ENCODE data around the gene LDLRAP1. TPM values are rescaled to one million over a fixed set of nuclear protein-coding genes. Genes with fewer than 3 reads are reported as not detected.

LDLRAP1 gene
- total and polyA plus RNA-seq, 9 of the 15 experiments (the other 6 are each of a cell fraction or from before 2014, with no cell fraction given), result 0.56 to 29.6 (median 16.2) TPM

- H3K4me1 ChIP-seq (replicated peaks in 1 of 2; ENCODE audit: control insufficient read depth in 2 of 2, insufficient read depth in 2 of 2, low read length in 2 of 2), result peaks cover 29 to 46% of the 10 kb centered on the region in 2 experiments
- H3K27ac ChIP-seq (ENCODE audit: extremely low read depth, low read depth, low read length), result no peak overlapping the region
- H3K36me3 ChIP-seq (ENCODE audit: control insufficient read depth, insufficient read depth, low read length), result peaks cover 25% of the 10 kb centered on the region; the same call in 1 of the 3 replicates
- H3K79me2 ChIP-seq (ENCODE audit: control insufficient read depth, insufficient read depth, low read length), result no peaks in the 10 kb centered on the region
- ATAC-seq, result no peak
- intact Hi-C loops (cut with micrococcal nuclease) (no loop called here), in situ Hi-C loops (cut with MboI) (loop anchor here (10.0 kb wide), 1 partner anchor 1721 kb away; no protein-coding TSS in a partner anchor)
- H3K4me2 ChIP-seq (ENCODE audit: insufficient read depth, low read length), result no peak overlapping the region
- H3K9me3 ChIP-seq (replicated peaks; ENCODE audit: control insufficient read depth, insufficient read depth, low read depth, low read length), result no peaks in the 10 kb centered on the region
- TF ChIP-seq RFX1 (IDR thresholded peaks at IDR 0.05), result no peak
- no peak overlapping the region for H3K4me3 ChIP-seq
- DNase-seq (ENCODE audit: extremely low read depth in 1 of 4, low spot score in 3 of 4), result no peak
- no peak overlapping the region for H2AFZ ChIP-seq (ENCODE audit: low read depth, low read length)
- ChIA-PET POLR2A (interaction anchor here (0.7 to 6.6 kb wide), 10 partner anchors 9 to 253 kb away, joined by 3 to 39 read pairs (median 4); no protein-coding TSS in a partner anchor), CTCF (ENCODE audit: low intra/inter-chr PET ratio) (no interaction called here)
- H3K27me3 ChIP-seq (ENCODE audit: control insufficient read depth in 2 of 2, insufficient read depth in 2 of 2, low read length in 2 of 2), result no peaks in the 10 kb centered on the region
- 72% methylated on average over 8 of the region's 9 CpGs for WGBS (ENCODE audit: insufficient coverage, low coverage, missing lambda C conversion rate)
- BruUV-seq (replicated peaks), result no TSS peak
- FAIRE-seq, result no peak
- H3K9me1 ChIP-seq (ENCODE audit: control insufficient read depth, insufficient read depth, low read length), result peaks cover 11% of the 10 kb centered on the region
- H4K20me1 ChIP-seq (replicated peaks; ENCODE audit: control insufficient read depth, insufficient read depth, low read length), result no peaks in the 10 kb centered on the region
- H3K9ac ChIP-seq (ENCODE audit: insufficient read depth in 1 of 2, low read depth in 2 of 2, low read length in 2 of 2), result no peak overlapping the region; a peak in 1 of 4 replicates
Measured at GRCh38 chr1:25566176-25566729, 22.8 kb downstream of the LDLRAP1 start.

- ATAC-seq (no peak), DNase-seq (ENCODE audit: extremely low read depth in 1 of 4, low spot score in 3 of 4) (no peak), FAIRE-seq (no peak)
- H2AFZ ChIP-seq (ENCODE audit: low read depth, low read length), result no peak overlapping the region
- peaks cover 29 to 46% of the 10 kb centered on the region in 2 experiments for H3K4me1 ChIP-seq (replicated peaks in 1 of 2; ENCODE audit: control insufficient read depth in 2 of 2, insufficient read depth in 2 of 2, low read length in 2 of 2)
- peaks cover 23% of the 10 kb centered on the region; the same call in 1 of the 3 replicates for H3K36me3 ChIP-seq (ENCODE audit: control insufficient read depth, insufficient read depth, low read length)
- no peak overlapping the region for H3K27ac ChIP-seq (ENCODE audit: extremely low read depth, low read depth, low read length)
- WGBS (ENCODE audit: insufficient coverage, low coverage, missing lambda C conversion rate), result 80% methylated on average over 20 of the region's 21 CpGs
- TF ChIP-seq KLF1 (tag; IDR thresholded peaks at IDR 0.05), result no peak
- no peak for TF ChIP-seq E2F1 (CRISPR knock-in tag; IDR thresholded peaks at IDR 0.05)
- TF ChIP-seq PURB (CRISPR knock-in tag; IDR thresholded peaks at IDR 0.05; ENCODE audit: low read depth), result no peak
- TF ChIP-seq POLR2G (IDR thresholded peaks at IDR 0.05; ENCODE audit: low read depth, low read length), result peak; percentile 33; the same call in 1 of the 2 replicates
- TF ChIP-seq ZFP1 (CRISPR knock-in tag; IDR thresholded peaks at IDR 0.05), result no peak
- H3K9me3 ChIP-seq (replicated peaks; ENCODE audit: control insufficient read depth, insufficient read depth, low read depth, low read length), result no peaks in the 10 kb centered on the region
- no TSS peak for BruUV-seq (replicated peaks)
- H4K20me1 ChIP-seq (replicated peaks; ENCODE audit: control insufficient read depth, insufficient read depth, low read length), result no peaks in the 10 kb centered on the region
- peak overlapping the region in 1 of 2 experiments; percentile 3; a peak in 1 of 4 replicates for H3K9ac ChIP-seq (ENCODE audit: insufficient read depth in 1 of 2, low read depth in 2 of 2, low read length in 2 of 2)
- ChIA-PET CTCF (ENCODE audit: low intra/inter-chr PET ratio) (no interaction called here), POLR2A (interaction anchor here (0.6 to 6.6 kb wide), 12 partner anchors 9 to 1529 kb away, joined by 3 to 39 read pairs (median 4); no protein-coding TSS in a partner anchor)
- no peak overlapping the region for H3K4me2 ChIP-seq (ENCODE audit: insufficient read depth, low read length)
- H3K79me2 ChIP-seq (ENCODE audit: control insufficient read depth, insufficient read depth, low read length), result no peaks in the 10 kb centered on the region
- no peak overlapping the region for H3K4me3 ChIP-seq
- intact Hi-C loops (cut with micrococcal nuclease), result no loop called here
- in situ Hi-C loops (cut with MboI), result loop anchor here (10.0 kb wide), 1 partner anchor 1722 kb away; no protein-coding TSS in a partner anchor
- H3K27me3 ChIP-seq (ENCODE audit: control insufficient read depth in 2 of 2, insufficient read depth in 2 of 2, low read length in 2 of 2), result peaks cover 0 to 4% of the 10 kb centered on the region in 2 experiments; a peak in 2 of 5 replicates
- H3K9me1 ChIP-seq (ENCODE audit: control insufficient read depth, insufficient read depth, low read length), result peaks cover 11% of the 10 kb centered on the region
Measured at GRCh38 chr1:25566730-25567341, 23.4 kb downstream of the LDLRAP1 start.

All from K562 (cell line).